Measurements from ENCODE around the gene ZNF785. TPM values are rescaled to one million over a fixed set of nuclear protein-coding genes. Genes with fewer than 3 reads are reported as not detected.

The ZNF785 gene
- total and polyA plus RNA-seq, 2 of the 13 experiments (the other 11 are each of a cell fraction or from before 2014, with no cell fraction given): 0.01 TPM; not detected in 1

GRCh38 chr16:30621765-30622164, 36.3 kb upstream of the ZNF785 start:
- no peak overlapping the region for H3K4me3 ChIP-seq (replicated peaks in 1 of 3; ENCODE audit: insufficient read depth in 1 of 3, low read depth in 2 of 3, low read length in 3 of 3)
- ChIA-PET CTCF (ENCODE audit: low intra/inter-chr PET ratio, low total read pairs) (no interaction called here), POLR2A (interaction anchor here (1.1 to 6.5 kb wide), 2 partner anchors 12 to 482 kb away, joined by 3 to 46 read pairs; partner anchors contain the start of gene ZNF689)
- peaks cover 76% of the 10 kb centered on the region for H3K4me1 ChIP-seq (ENCODE audit: insufficient read depth, low read length)
- no peaks in the 10 kb centered on the region for H3K79me2 ChIP-seq (ENCODE audit: insufficient read depth, low read length)
- no peak for FAIRE-seq
- no peak overlapping the region for H2AFZ ChIP-seq (ENCODE audit: low read length)
- no TSS peak for BruUV-seq (replicated peaks)
- intact Hi-C loops (cut with micrococcal nuclease; ENCODE audit: unreplicated experiment): no loop called here
- H3K9ac ChIP-seq (ENCODE audit: insufficient read depth, low read depth, low read length): no peak overlapping the region
- no peaks in the 10 kb centered on the region for H4K20me1 ChIP-seq (ENCODE audit: insufficient read depth, low read length)
- ATAC-seq: no peak
- no peak overlapping the region for H3K4me2 ChIP-seq (ENCODE audit: low read depth, low read length)
- no peaks in the 10 kb centered on the region for H3K36me3 ChIP-seq (replicated peaks in 1 of 2; ENCODE audit: control insufficient read depth in 1 of 2, insufficient read depth in 2 of 2, low read length in 2 of 2)
- WGBS (ENCODE audit: low lambda C conversion rate): 74% methylated on average over 5 of the region's 5 CpGs
- no peak for TF ChIP-seq NR2F1 (CRISPR knock-in tag; IDR thresholded peaks at IDR 0.05)
- no peak for TF ChIP-seq SMARCE1 (IDR thresholded peaks at IDR 0.05; ENCODE audit: borderline replicate concordance)
- TF ChIP-seq ZNF83 (CRISPR knock-in tag; IDR thresholded peaks at IDR 0.05; ENCODE audit: borderline replicate concordance): no peak
- peaks cover 0 to 19% of the 10 kb centered on the region in 2 experiments; a peak in 3 of 5 replicates for H3K27me3 ChIP-seq (ENCODE audit: control insufficient read depth in 1 of 2, insufficient read depth in 2 of 2, low read length in 2 of 2)
- H3K27ac ChIP-seq (ENCODE audit: extremely low read length, insufficient read depth, low read length): no peak overlapping the region
- no peak for DNase-seq (ENCODE audit: low spot score)
- in situ Hi-C loops (cut with HindIII; ENCODE audit: extremely low pct_ligation_motif_present, low pct_unique_long_range_greater_than_20kb): loop anchor here (5.0 kb wide), 1 partner anchor 49 kb away; the partner anchor contains the start of gene ZNF688
- no peaks in the 10 kb centered on the region for H3K9me3 ChIP-seq (ENCODE audit: low read length)

GRCh38 chr16:30620169-30620568, 34.7 kb upstream of the ZNF785 start:
- Histone ChIP-seq H3K4me1 (ENCODE audit: insufficient read depth, low read length) (peaks cover 83% of the 10 kb centered on the region), H3K27ac (ENCODE audit: extremely low read length, insufficient read depth, low read length) (no peak overlapping the region), H3K9me3 (ENCODE audit: low read length) (no peaks in the 10 kb centered on the region), H3K27me3 (ENCODE audit: control insufficient read depth in 1 of 2, insufficient read depth in 2 of 2, low read length in 2 of 2) (peaks cover 0 to 19% of the 10 kb centered on the region in 2 experiments; a peak in 3 of 5 replicates), H3K4me2 (ENCODE audit: low read depth, low read length) (no peak overlapping the region), H3K79me2 (ENCODE audit: insufficient read depth, low read length) (no peaks in the 10 kb centered on the region), H3K9ac (ENCODE audit: insufficient read depth, low read depth, low read length) (no peak overlapping the region), H4K20me1 (ENCODE audit: insufficient read depth, low read length) (no peaks in the 10 kb centered on the region), H2AFZ (ENCODE audit: low read length) (no peak overlapping the region), H3K4me3 (replicated peaks in 1 of 3; ENCODE audit: insufficient read depth in 1 of 3, low read depth in 2 of 3, low read length in 3 of 3) (no peak overlapping the region), H3K36me3 (replicated peaks in 1 of 2; ENCODE audit: control insufficient read depth in 1 of 2, insufficient read depth in 2 of 2, low read length in 2 of 2) (no peaks in the 10 kb centered on the region)
- BruUV-seq (replicated peaks): no TSS peak
- no peak for FAIRE-seq
- intact Hi-C loops (cut with micrococcal nuclease; ENCODE audit: unreplicated experiment): no loop called here
- CTCF ChIA-PET (ENCODE audit: low intra/inter-chr PET ratio, low total read pairs): interaction anchor here (1.1 kb wide), 1 partner anchor 9 kb away, joined by 4 read pairs; no protein-coding TSS in a partner anchor
- DNase-seq (ENCODE audit: low spot score): no peak
- in situ Hi-C loops (cut with HindIII; ENCODE audit: extremely low pct_ligation_motif_present, low pct_unique_long_range_greater_than_20kb): loop anchor here (5.0 kb wide), 1 partner anchor 48 kb away; the partner anchor contains the start of gene ZNF688
- no peak for ATAC-seq
- TF ChIP-seq ATM (IDR thresholded peaks at IDR 0.05; ENCODE audit: borderline replicate concordance) (no peak), CBX1 (IDR thresholded peaks at IDR 0.05; ENCODE audit: low read depth) (no peak), ZBTB26 (CRISPR knock-in tag; IDR thresholded peaks at IDR 0.05; ENCODE audit: borderline replicate concordance) (no peak), ZNF556 (CRISPR knock-in tag; IDR thresholded peaks at IDR 0.05; ENCODE audit: borderline replicate concordance) (no peak)
- TF ChIP-seq, protein P1, sequence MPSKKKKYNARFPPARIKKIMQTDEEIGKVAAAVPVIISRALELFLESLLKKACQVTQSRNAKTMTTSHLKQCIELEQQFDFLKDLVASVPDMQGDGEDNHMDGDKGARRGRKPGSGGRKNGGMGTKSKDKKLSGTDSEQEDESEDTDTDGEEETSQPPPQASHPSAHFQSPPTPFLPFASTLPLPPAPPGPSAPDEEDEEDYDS (CRISPR knock-in tag; IDR thresholded peaks at IDR 0.05): no peak
- POLR2A ChIA-PET: interaction anchor here (1.1 to 6.5 kb wide), 5 partner anchors 11 to 213 kb away, joined by 3 to 46 read pairs (median 3); partner anchors contain the start of genes DCTPP1, ZNF689 and ZNF771
- WGBS (ENCODE audit: low lambda C conversion rate): 4% methylated on average over 3 of the region's 3 CpGs
